Keratinocyte (primary cell): ENCODE measurements around the gene TEDC2. TPM values are rescaled to one million over a fixed set of nuclear protein-coding genes. Genes with fewer than 3 reads are reported as not detected.
"Not testable (repeated sequence)": the region's sequence is repeated elsewhere in the genome, so short reads cannot be mapped to it uniquely, and the experiment has no call there.

ENCODE experiments used
- DNase-seq: peaks from one replicate; pipeline ENCODE4 v3.0.0-alpha.2; 2011; ENCODE audit warnings: low read depth, missing footprints, low spot score
- FAIRE-seq: peaks from 2 replicates; lab custom pipeline; 2011; peaks lifted over from hg19 to GRCh38; lab: Jason Lieb, UNC
- H2AFZ ChIP-seq: 2 replicates; pipeline ENCODE4 v1.6.0; 2012; ENCODE audit warnings: low read length, control low read depth, inconsistent platforms; ENCODE audit not compliant: control insufficient read depth
- H3K27ac ChIP-seq: 2 replicates; pipeline ENCODE4 v1.5.1; 2011; ENCODE audit warnings: low read length; ENCODE audit not compliant: control insufficient read depth, insufficient read depth
- H3K27me3 ChIP-seq: 3 replicates; pipeline ENCODE4 v1.6.0; 2011; ENCODE audit warnings: low read length; ENCODE audit not compliant: control insufficient read depth, insufficient read depth; ENCODE audit errors: extremely low read depth
- H3K36me3 ChIP-seq, 2 experiments: 2 replicates in 1 of 2; 3 replicates in 1 of 2; pipeline ENCODE4 v1.5.1; 2011; ENCODE audit warnings: low read length in 2 of 2, mild to moderate bottlenecking in 1 of 2; ENCODE audit not compliant: control insufficient read depth in 2 of 2, insufficient read depth in 2 of 2; ENCODE audit errors: extremely low read depth in 1 of 2
- H3K4me1 ChIP-seq: 3 replicates; pipeline ENCODE4 v1.5.1; 2011; ENCODE audit warnings: low read length; ENCODE audit not compliant: control insufficient read depth, insufficient read depth; ENCODE audit errors: extremely low read depth
- H3K4me2 ChIP-seq: 3 replicates; pipeline ENCODE4 v1.6.0; 2011; ENCODE audit warnings: low read depth, low read length; ENCODE audit not compliant: control insufficient read depth, insufficient read depth; ENCODE audit errors: extremely low read depth
- H3K4me3 ChIP-seq, 3 experiments: fragments of 200-600 bp in 1 of 3; sonication (generic) in 1 of 3; 2 replicates in 2 of 3; 3 replicates in 1 of 3; pipeline ENCODE4 v1.5.1; 2011 to 2016; ENCODE audit warnings: low read length in 3 of 3, mild to moderate bottlenecking in 3 of 3, control low read depth in 2 of 3, inconsistent platforms in 1 of 3, low read depth in 1 of 3, mixed read lengths in 1 of 3, mixed run types in 1 of 3, moderate library complexity in 1 of 3; ENCODE audit not compliant: control insufficient read depth in 2 of 3, insufficient read depth in 2 of 3; ENCODE audit errors: extremely low read depth in 1 of 3
- H3K79me2 ChIP-seq: 2 replicates; pipeline ENCODE4 v1.6.0; 2012; ENCODE audit warnings: low read length; ENCODE audit not compliant: control insufficient read depth, insufficient read depth
- H3K9ac ChIP-seq: 3 replicates; pipeline ENCODE4 v1.6.0; 2011; ENCODE audit warnings: low read length; ENCODE audit not compliant: control insufficient read depth, insufficient read depth; ENCODE audit errors: extremely low read depth
- H3K9me1 ChIP-seq: 3 replicates; pipeline ENCODE4 v1.6.0; 2011; ENCODE audit warnings: low read length; ENCODE audit not compliant: control insufficient read depth, insufficient read depth; ENCODE audit errors: extremely low read depth
- H3K9me3 ChIP-seq: 2 replicates; pipeline ENCODE4 v1.5.1; 2012; ENCODE audit warnings: low read depth, low read length; ENCODE audit not compliant: control insufficient read depth
- H4K20me1 ChIP-seq: 3 replicates; pipeline ENCODE4 v1.6.0; 2011; ENCODE audit warnings: low read length; ENCODE audit not compliant: control insufficient read depth, insufficient read depth; ENCODE audit errors: extremely low read depth
- EZH2 ChIP-seq: IDR thresholded peaks from one replicate; pipeline ENCODE4 v1.6.1; 2012; ENCODE audit warnings: inconsistent platforms, mild to moderate bottlenecking, low read length, moderate library complexity
- dilution Hi-C: fragments of 300-500 bp; cut with MboI; formaldehyde crosslinking; loops from one replicate; pipeline ENCODE4 v1.7.0; 2020; ENCODE audit warnings: low sequenced_read_pairs; ENCODE audit not compliant: extremely low pct_ligation_motif_present
- polyA plus RNA-seq, 5 experiments: library from polyadenylated mRNA; depleted of rRNA in 3 of 5; stranded (reverse) in 3 of 5; stranded (forward) in 1 of 5; unstranded in 1 of 5; fragments of >200 nt; gene quantifications; 1 replicate in 1 of 5; 2 replicates in 3 of 5; 3 replicates in 1 of 5; pipeline versions ENCODE4 v1.2.1 to v1.2.3, GENCODE V29; 2011 to 2012; ENCODE audit warnings: missing spikeins in 2 of 5, low read depth in 1 of 5, low replicate concordance in 1 of 5
- TF ChIP-seq, protein P1 (sequence below), 3 experiments: IDR thresholded peaks in 1 of 3; conservative IDR thresholded peaks in 1 of 3; optimal IDR thresholded peaks in 1 of 3; 2 replicates in 2 of 3; 3 replicates in 1 of 3; pipeline versions ENCODE3 to v1.5.1; 2011; ENCODE audit warnings: low read length in 3 of 3, mild to moderate bottlenecking in 3 of 3, moderate library complexity in 2 of 3, control low read depth in 1 of 3, inconsistent platforms in 1 of 3; ENCODE audit not compliant: insufficient read depth in 2 of 3; ENCODE audit errors: extremely low read depth in 1 of 3

The TEDC2 gene
- polyA plus RNA-seq, 1 donor (not counting 4 experiments of a cell fraction or from before 2014, with no cell fraction given) = 2.7 TPM

DNA sequence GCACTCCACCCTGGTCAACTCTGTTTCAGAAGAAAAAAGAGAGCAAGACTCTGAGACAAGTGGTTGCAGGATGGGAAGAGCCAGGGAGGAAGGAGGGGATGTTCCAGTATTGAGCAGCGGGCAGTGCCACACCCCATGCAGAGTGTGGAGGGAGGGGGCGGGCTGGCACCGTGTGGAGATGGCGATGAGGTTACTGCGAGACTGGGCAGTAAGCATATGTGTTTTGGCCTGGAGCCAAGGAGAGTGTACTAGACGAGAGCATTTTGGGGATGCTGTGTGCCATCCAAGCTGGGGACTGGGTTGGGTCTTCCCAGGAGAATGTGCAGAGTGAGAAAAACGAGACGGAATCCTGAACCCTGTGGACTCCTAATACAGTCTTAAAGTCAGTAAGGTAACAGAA, 18.4 kb downstream of the TEDC2 start:
- Histone ChIP-seq H3K9me3 (no peaks in the 10 kb centered on the region), H4K20me1 (peaks cover 6% of the 10 kb centered on the region), H3K27ac (no peak overlapping the region), H3K36me3 (peaks cover 0 to 1% of the 10 kb centered on the region in 2 experiments), H3K9me1 (no peaks in the 10 kb centered on the region), H2AFZ (no peak overlapping the region), H3K4me1 (peaks cover 6% of the 10 kb centered on the region), H3K4me2 (no peak overlapping the region), H3K79me2 (peaks cover 1% of the 10 kb centered on the region), H3K27me3 (no peaks in the 10 kb centered on the region), H3K4me3 (no peak overlapping the region), H3K9ac (no peak overlapping the region)
- DNase-seq (no peak), FAIRE-seq (no peak)
- TF ChIP-seq EZH2 = no peak
- TF ChIP-seq, protein P1, sequence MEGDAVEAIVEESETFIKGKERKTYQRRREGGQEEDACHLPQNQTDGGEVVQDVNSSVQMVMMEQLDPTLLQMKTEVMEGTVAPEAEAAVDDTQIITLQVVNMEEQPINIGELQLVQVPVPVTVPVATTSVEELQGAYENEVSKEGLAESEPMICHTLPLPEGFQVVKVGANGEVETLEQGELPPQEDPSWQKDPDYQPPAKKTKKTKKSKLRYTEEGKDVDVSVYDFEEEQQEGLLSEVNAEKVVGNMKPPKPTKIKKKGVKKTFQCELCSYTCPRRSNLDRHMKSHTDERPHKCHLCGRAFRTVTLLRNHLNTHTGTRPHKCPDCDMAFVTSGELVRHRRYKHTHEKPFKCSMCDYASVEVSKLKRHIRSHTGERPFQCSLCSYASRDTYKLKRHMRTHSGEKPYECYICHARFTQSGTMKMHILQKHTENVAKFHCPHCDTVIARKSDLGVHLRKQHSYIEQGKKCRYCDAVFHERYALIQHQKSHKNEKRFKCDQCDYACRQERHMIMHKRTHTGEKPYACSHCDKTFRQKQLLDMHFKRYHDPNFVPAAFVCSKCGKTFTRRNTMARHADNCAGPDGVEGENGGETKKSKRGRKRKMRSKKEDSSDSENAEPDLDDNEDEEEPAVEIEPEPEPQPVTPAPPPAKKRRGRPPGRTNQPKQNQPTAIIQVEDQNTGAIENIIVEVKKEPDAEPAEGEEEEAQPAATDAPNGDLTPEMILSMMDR (optimal IDR thresholded peaks at IDR 0.05 in 1 of 3, IDR thresholded peaks at IDR 0.05 in 1 of 3, conservative IDR thresholded peaks at IDR 0.05 in 1 of 3; ENCODE audit: extremely low read depth in 1 of 3, insufficient read depth in 2 of 3, low read length in 3 of 3) = no peak
- dilution Hi-C loops = no loop called here

DNA sequence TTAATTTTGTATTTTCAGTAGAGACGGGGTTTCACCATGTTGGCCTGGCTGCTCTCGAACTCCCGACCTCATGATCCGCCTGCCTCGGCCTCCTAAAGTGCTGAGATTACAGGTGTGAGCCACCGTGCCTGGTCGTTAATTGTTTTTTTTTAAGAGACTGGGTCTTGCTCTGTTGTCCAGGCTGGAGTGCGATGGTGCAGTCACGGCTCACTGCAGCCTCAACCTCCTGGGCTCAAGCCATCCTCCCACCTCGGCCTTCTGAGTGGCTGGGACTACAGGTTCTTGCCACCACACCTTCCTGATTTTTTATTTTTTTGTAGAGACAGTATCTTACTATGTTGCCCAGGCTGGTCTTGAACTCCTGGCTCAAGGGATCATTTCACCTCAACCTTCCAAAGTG, 20.1 kb downstream of the TEDC2 start:
- H3K36me3 ChIP-seq, H3K9ac ChIP-seq, H2AFZ ChIP-seq, H3K4me3 ChIP-seq, H3K27me3 ChIP-seq, H3K9me3 ChIP-seq, FAIRE-seq, H3K4me1 ChIP-seq, dilution Hi-C loops, H3K9me1 ChIP-seq, DNase-seq, H4K20me1 ChIP-seq, H3K79me2 ChIP-seq, H3K4me2 ChIP-seq, H3K27ac ChIP-seq: not testable (repeated sequence)

DNA sequence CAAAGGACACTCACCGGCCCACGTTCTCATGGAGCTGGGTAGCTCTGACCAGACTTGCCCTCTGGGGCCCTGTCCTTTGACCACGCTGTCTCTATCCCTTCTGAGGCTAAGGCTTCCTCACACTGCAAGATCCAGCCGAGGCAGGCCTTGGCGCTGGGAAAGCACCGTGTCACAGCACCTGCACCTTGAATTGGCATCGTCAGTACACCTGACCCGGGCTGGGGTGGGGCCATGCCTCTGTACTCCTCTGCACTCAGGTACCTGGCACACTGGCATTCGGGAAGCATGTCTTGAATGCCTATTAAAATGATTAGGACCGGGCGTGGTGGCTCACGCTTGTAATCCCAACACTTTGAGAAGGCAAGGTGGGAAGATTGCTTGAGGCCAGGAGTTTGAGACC, 21.0 kb downstream of the TEDC2 start:
- H3K9me3 ChIP-seq = no peaks in the 10 kb centered on the region
- no peak overlapping the region for H3K9ac ChIP-seq
- H3K27ac ChIP-seq = no peak overlapping the region
- DNase-seq (no peak), FAIRE-seq (no peak)
- H3K4me1 ChIP-seq = peaks cover 2% of the 10 kb centered on the region
- H3K4me2 ChIP-seq = no peak overlapping the region
- dilution Hi-C loops = no loop called here
- H4K20me1 ChIP-seq = peaks cover 4% of the 10 kb centered on the region
- peaks cover 0 to 1% of the 10 kb centered on the region in 2 experiments for H3K36me3 ChIP-seq
- TF ChIP-seq EZH2 = no peak
- TF ChIP-seq, protein P1 (optimal IDR thresholded peaks at IDR 0.05 in 1 of 3, IDR thresholded peaks at IDR 0.05 in 1 of 3, conservative IDR thresholded peaks at IDR 0.05 in 1 of 3; ENCODE audit: extremely low read depth in 1 of 3, insufficient read depth in 2 of 3, low read length in 3 of 3) = no peak
- no peak overlapping the region for H3K4me3 ChIP-seq
- H2AFZ ChIP-seq = no peak overlapping the region
- H3K27me3 ChIP-seq = no peaks in the 10 kb centered on the region
- H3K79me2 ChIP-seq = peaks cover 1% of the 10 kb centered on the region
- H3K9me1 ChIP-seq = no peaks in the 10 kb centered on the region
